ENCODE results near the gene CCN6. TPM values are rescaled to one million over a fixed set of nuclear protein-coding genes. Genes with fewer than 3 reads are reported as not detected.

The CCN6 gene
- total RNA-seq, 1 donor from 2014 or later: not detected

- no peak for TF ChIP-seq CTCF (conservative IDR thresholded peaks at IDR 0.05)
- DNase-seq (ENCODE audit: extremely low spot score, unreplicated experiment): no peak
- H3K36me3 Mint-ChIP-seq: no peaks in the 10 kb centered on the region
- peaks cover 16% of the 10 kb centered on the region for H3K4me1 Mint-ChIP-seq (ENCODE audit: unreplicated experiment)
- H3K27me3 Mint-ChIP-seq: no peaks in the 10 kb centered on the region
- H3K4me3 Mint-ChIP-seq: no peak overlapping the region
- no peak overlapping the region for H3K27ac Mint-ChIP-seq
- H3K9me3 Mint-ChIP-seq: no peaks in the 10 kb centered on the region
These were observed 14.5 kb upstream of the CCN6 start for GRCh38 chr6:112039431-112039770.

- Mint-ChIP-seq H3K27ac (no peak overlapping the region), H3K4me3 (no peak overlapping the region), H3K27me3 (no peaks in the 10 kb centered on the region), H3K36me3 (no peaks in the 10 kb centered on the region), H3K4me1 (ENCODE audit: unreplicated experiment) (peaks cover 17% of the 10 kb centered on the region), H3K9me3 (no peaks in the 10 kb centered on the region)
- TF ChIP-seq CTCF (conservative IDR thresholded peaks at IDR 0.05): no peak
- DNase-seq (ENCODE audit: extremely low spot score, unreplicated experiment): no peak
These were observed 12.9 kb upstream of the CCN6 start for GRCh38 chr6:112040956-112041355.

- no peaks in the 10 kb centered on the region for H3K36me3 Mint-ChIP-seq
- peak overlapping the region; percentile 49 for H3K4me3 Mint-ChIP-seq
- peak overlapping the region; percentile 99 for H3K27ac Mint-ChIP-seq
- no peak for TF ChIP-seq CTCF (conservative IDR thresholded peaks at IDR 0.05)
- peaks cover 17% of the 10 kb centered on the region for H3K4me1 Mint-ChIP-seq (ENCODE audit: unreplicated experiment)
- H3K27me3 Mint-ChIP-seq: no peaks in the 10 kb centered on the region
- no peaks in the 10 kb centered on the region for H3K9me3 Mint-ChIP-seq
- no peak for DNase-seq (ENCODE audit: extremely low spot score, unreplicated experiment)
These were observed 12.4 kb upstream of the CCN6 start for GRCh38 chr6:112041535-112041934.

- H3K36me3 Mint-ChIP-seq: no peaks in the 10 kb centered on the region
- no peaks in the 10 kb centered on the region for H3K27me3 Mint-ChIP-seq
- H3K27ac Mint-ChIP-seq: peak overlapping the region; percentile 99
- no peaks in the 10 kb centered on the region for H3K9me3 Mint-ChIP-seq
- H3K4me3 Mint-ChIP-seq: peak overlapping the region; percentile 99
- peaks cover 17% of the 10 kb centered on the region for H3K4me1 Mint-ChIP-seq (ENCODE audit: unreplicated experiment)
- TF ChIP-seq CTCF (conservative IDR thresholded peaks at IDR 0.05): peak; percentile 99
- DNase-seq (ENCODE audit: extremely low spot score, unreplicated experiment): peak; percentile 95
These were observed 10.6 kb upstream of the CCN6 start for GRCh38 chr6:112043032-112044007.

- Mint-ChIP-seq H3K27me3 (no peaks in the 10 kb centered on the region), H3K9me3 (no peaks in the 10 kb centered on the region), H3K36me3 (no peaks in the 10 kb centered on the region), H3K4me3 (peak overlapping the region; percentile 99), H3K27ac (peak overlapping the region; percentile 99), H3K4me1 (ENCODE audit: unreplicated experiment) (peaks cover 17% of the 10 kb centered on the region)
- TF ChIP-seq CTCF (conservative IDR thresholded peaks at IDR 0.05): no peak
- DNase-seq (ENCODE audit: extremely low spot score, unreplicated experiment): no peak
These were observed 9.7 kb upstream of the CCN6 start for GRCh38 chr6:112044196-112044595.

Measured in type B pancreatic cell (in vitro differentiated cells).